Neural cell (in vitro differentiated cells): Measurements from ENCODE around the gene RFNG. TPM values are rescaled to one million over a fixed set of nuclear protein-coding genes. Genes with fewer than 3 reads are reported as not detected.

Experiments
- H2AFZ ChIP-seq: fragments of 200-600, 300-800 bp; sonication (generic), shearing (Covaris generic); 2 replicates; pipeline ENCODE4 v1.6.0; 2014; ENCODE audit warnings: low read depth, mild to moderate bottlenecking, antibody characterized with exemption, low read length, moderate library complexity
- H3F3A ChIP-seq: fragments of 200-600 bp; shearing (Covaris generic); 2 replicates; pipeline ENCODE4 v1.6.1; 2016; ENCODE audit warnings: mild to moderate bottlenecking, moderate library complexity, mixed read lengths, antibody characterized with exemption, low read length; ENCODE audit not compliant: insufficient read depth, poor library complexity, severe bottlenecking
- H3K27ac ChIP-seq: fragments of 200-600, 300-800 bp; sonication (generic), shearing (Covaris generic); 2 replicates; pipeline ENCODE4 v1.5.1; 2014; ENCODE audit warnings: mild to moderate bottlenecking, low read length, moderate library complexity
- H3K27me3 ChIP-seq: fragments of 300-800, 200-600 bp; sonication (generic), shearing (Covaris generic); 2 replicates; pipeline ENCODE4 v1.6.0; 2014; ENCODE audit warnings: mild to moderate bottlenecking, low read depth, low read length, moderate library complexity; ENCODE audit not compliant: insufficient read depth
- H3K36me3 ChIP-seq: fragments of 300-800, 200-600 bp; sonication (generic), shearing (Covaris generic); 2 replicates; pipeline ENCODE4 v1.5.1; 2014; ENCODE audit warnings: mild to moderate bottlenecking, antibody characterized with exemption, low read length, moderate library complexity; ENCODE audit not compliant: insufficient read depth
- H3K4me2 ChIP-seq: fragments of 300-800, 200-600 bp; sonication (generic), shearing (Covaris generic); 2 replicates; pipeline ENCODE4 v1.6.0; 2014; ENCODE audit warnings: mild to moderate bottlenecking, low read length
- H3K4me3 ChIP-seq: fragments of 300-800, 200-600 bp; sonication (generic), shearing (Covaris generic); 2 replicates; pipeline ENCODE4 v1.5.1; 2014; ENCODE audit warnings: mild to moderate bottlenecking, low read length, moderate library complexity
- H3K79me2 ChIP-seq: fragments of 200-600 bp; shearing (Covaris generic); replicated peaks from 2 replicates; pipeline ENCODE4 v1.6.0; 2014; ENCODE audit warnings: mild to moderate bottlenecking, low read length, moderate library complexity; ENCODE audit not compliant: insufficient read depth
- H3K9ac ChIP-seq: fragments of 300-800, 200-600 bp; sonication (generic), shearing (Covaris generic); 2 replicates; pipeline ENCODE4 v1.6.1; 2016; ENCODE audit warnings: mild to moderate bottlenecking, low read length, mixed read lengths
- H3K9me2 ChIP-seq: fragments of 200-600 bp; shearing (Covaris generic); 2 replicates; pipeline ENCODE4 v1.6.1; 2016; ENCODE audit warnings: mild to moderate bottlenecking, low read length, mixed read lengths; ENCODE audit not compliant: insufficient read depth
- H3K9me3 ChIP-seq: fragments of 200-600, 300-800 bp; sonication (generic), shearing (Covaris generic); 2 replicates; pipeline ENCODE4 v1.6.1; 2016; ENCODE audit warnings: mild to moderate bottlenecking, mixed run types, low read length, moderate library complexity, mixed read lengths
- H4K20me1 ChIP-seq: fragments of 200-600 bp; shearing (Covaris generic); 2 replicates; pipeline ENCODE4 v1.6.1; 2016; ENCODE audit warnings: mild to moderate bottlenecking, mixed run types; ENCODE audit not compliant: insufficient read depth
- EP300 ChIP-seq: fragments of 450-650 bp; conservative IDR thresholded peaks from 2 replicates; pipeline ENCODE4 v1.6.1; 2014; ENCODE audit warnings: antibody characterized with exemption, mild to moderate bottlenecking, moderate library complexity; ENCODE audit not compliant: poor library complexity, severe bottlenecking
- EZH2 ChIP-seq: fragments of 200-600, 300-800 bp; shearing (Covaris generic), sonication (generic); IDR thresholded peaks from 2 replicates; pipeline ENCODE4 v1.6.1; 2014; ENCODE audit warnings: antibody characterized with exemption, low read length, borderline replicate concordance, mild to moderate bottlenecking; ENCODE audit not compliant: insufficient read depth, poor library complexity, severe bottlenecking
- MXI1 ChIP-seq: fragments of 450-650 bp; conservative IDR thresholded peaks from 2 replicates; pipeline ENCODE4 v1.6.1; 2014; ENCODE audit warnings: antibody characterized with exemption, mild to moderate bottlenecking; ENCODE audit not compliant: poor library complexity, severe bottlenecking
- POLR2AphosphoS5 ChIP-seq: IDR thresholded peaks from 2 replicates; pipeline ENCODE4 v1.6.1; 2012
- RAD21 ChIP-seq: fragments of 450-650 bp; conservative IDR thresholded peaks from 2 replicates; pipeline ENCODE4 v1.6.1; 2014; ENCODE audit warnings: antibody characterized with exemption, mild to moderate bottlenecking, moderate library complexity
- SMC3 ChIP-seq: fragments of 450-650 bp; conservative IDR thresholded peaks from 2 replicates; pipeline ENCODE4 v1.6.1; 2014; ENCODE audit warnings: antibody characterized with exemption, mild to moderate bottlenecking, moderate library complexity; ENCODE audit not compliant: poor library complexity
- TAF1 ChIP-seq: IDR thresholded peaks from 2 replicates; pipeline ENCODE4 v1.6.1; 2012; ENCODE audit warnings: low read depth
- polyA plus RNA-seq: library from polyadenylated mRNA; depleted of rRNA; stranded (reverse); fragments of >200 nt; gene quantifications from 2 replicates; pipeline ENCODE4 v1.2.3, GENCODE V29; 2014
- TF ChIP-seq, protein P1 (sequence below): fragments of 450-650 bp; IDR thresholded peaks from 2 replicates; pipeline ENCODE4 v1.5.1; 2014; ENCODE audit warnings: antibody characterized with exemption, mild to moderate bottlenecking, moderate library complexity; ENCODE audit not compliant: poor library complexity, severe bottlenecking
- TF ChIP-seq, protein P2 (sequence below): IDR thresholded peaks from 2 replicates; pipeline ENCODE4 v1.6.1; 2012; ENCODE audit warnings: borderline replicate concordance

RFNG gene
- polyA plus RNA-seq, 1 donor from 2014 or later = 176 TPM

DNA sequence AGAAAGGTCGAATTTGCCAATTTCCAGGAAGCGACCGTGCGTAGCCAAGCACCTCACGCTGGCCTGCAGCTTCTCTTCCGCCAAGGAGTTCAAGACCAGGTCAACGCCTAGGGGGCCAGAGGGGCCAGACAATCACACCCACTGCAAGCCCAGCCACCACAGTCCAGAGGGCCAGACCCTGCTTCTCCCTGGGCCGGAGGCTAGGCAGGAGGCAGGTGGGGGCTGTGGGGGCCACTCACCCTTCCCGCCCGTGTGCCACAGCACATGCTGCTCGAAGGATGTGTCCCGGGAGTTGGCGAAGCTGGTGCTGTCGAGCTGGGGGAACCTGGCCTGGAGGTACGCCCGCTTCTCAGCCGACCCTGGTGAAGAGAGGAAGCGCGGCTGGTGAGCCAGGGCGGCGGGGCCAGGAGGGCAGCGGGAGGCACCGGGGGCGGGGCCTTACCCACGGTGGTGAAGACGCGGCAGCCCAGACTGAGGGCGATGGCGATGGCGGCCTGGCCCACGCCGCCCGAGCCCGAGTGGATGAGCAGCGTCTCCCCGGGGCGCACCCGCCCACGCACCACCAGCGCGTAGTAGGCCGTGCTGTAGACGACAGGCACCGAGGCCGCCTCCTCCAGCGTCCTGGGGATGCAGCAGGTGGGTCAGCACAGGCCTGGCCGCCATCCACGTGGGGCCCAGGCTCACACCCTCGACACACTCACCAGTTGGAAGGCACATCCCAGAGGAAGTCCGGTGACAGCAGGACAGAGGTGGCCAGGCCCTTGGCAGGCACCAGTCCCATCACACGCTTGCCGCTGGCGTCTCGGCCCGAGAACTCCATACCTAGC lies 32.1 kb upstream of the RFNG start:
- H3K79me2 ChIP-seq = no peaks in the 10 kb centered on the region
- H2AFZ ChIP-seq = no peak overlapping the region
- TF ChIP-seq, protein P1, sequence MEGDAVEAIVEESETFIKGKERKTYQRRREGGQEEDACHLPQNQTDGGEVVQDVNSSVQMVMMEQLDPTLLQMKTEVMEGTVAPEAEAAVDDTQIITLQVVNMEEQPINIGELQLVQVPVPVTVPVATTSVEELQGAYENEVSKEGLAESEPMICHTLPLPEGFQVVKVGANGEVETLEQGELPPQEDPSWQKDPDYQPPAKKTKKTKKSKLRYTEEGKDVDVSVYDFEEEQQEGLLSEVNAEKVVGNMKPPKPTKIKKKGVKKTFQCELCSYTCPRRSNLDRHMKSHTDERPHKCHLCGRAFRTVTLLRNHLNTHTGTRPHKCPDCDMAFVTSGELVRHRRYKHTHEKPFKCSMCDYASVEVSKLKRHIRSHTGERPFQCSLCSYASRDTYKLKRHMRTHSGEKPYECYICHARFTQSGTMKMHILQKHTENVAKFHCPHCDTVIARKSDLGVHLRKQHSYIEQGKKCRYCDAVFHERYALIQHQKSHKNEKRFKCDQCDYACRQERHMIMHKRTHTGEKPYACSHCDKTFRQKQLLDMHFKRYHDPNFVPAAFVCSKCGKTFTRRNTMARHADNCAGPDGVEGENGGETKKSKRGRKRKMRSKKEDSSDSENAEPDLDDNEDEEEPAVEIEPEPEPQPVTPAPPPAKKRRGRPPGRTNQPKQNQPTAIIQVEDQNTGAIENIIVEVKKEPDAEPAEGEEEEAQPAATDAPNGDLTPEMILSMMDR = no peak
- TF ChIP-seq, protein P2, sequence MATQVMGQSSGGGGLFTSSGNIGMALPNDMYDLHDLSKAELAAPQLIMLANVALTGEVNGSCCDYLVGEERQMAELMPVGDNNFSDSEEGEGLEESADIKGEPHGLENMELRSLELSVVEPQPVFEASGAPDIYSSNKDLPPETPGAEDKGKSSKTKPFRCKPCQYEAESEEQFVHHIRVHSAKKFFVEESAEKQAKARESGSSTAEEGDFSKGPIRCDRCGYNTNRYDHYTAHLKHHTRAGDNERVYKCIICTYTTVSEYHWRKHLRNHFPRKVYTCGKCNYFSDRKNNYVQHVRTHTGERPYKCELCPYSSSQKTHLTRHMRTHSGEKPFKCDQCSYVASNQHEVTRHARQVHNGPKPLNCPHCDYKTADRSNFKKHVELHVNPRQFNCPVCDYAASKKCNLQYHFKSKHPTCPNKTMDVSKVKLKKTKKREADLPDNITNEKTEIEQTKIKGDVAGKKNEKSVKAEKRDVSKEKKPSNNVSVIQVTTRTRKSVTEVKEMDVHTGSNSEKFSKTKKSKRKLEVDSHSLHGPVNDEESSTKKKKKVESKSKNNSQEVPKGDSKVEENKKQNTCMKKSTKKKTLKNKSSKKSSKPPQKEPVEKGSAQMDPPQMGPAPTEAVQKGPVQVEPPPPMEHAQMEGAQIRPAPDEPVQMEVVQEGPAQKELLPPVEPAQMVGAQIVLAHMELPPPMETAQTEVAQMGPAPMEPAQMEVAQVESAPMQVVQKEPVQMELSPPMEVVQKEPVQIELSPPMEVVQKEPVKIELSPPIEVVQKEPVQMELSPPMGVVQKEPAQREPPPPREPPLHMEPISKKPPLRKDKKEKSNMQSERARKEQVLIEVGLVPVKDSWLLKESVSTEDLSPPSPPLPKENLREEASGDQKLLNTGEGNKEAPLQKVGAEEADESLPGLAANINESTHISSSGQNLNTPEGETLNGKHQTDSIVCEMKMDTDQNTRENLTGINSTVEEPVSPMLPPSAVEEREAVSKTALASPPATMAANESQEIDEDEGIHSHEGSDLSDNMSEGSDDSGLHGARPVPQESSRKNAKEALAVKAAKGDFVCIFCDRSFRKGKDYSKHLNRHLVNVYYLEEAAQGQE = no peak
- TF ChIP-seq EP300 (no peak), EZH2 (no peak), POLR2AphosphoS5 (no peak), MXI1 (no peak), TAF1 (no peak), RAD21 (no peak), SMC3 (no peak)
- H3F3A ChIP-seq = no peaks in the 10 kb centered on the region
- no peaks in the 10 kb centered on the region for H3K9me2 ChIP-seq
- H3K9ac ChIP-seq = no peak overlapping the region
- no peaks in the 10 kb centered on the region for H3K9me3 ChIP-seq
- no peaks in the 10 kb centered on the region for H3K36me3 ChIP-seq
- H3K4me3 ChIP-seq = no peak overlapping the region
- H3K4me2 ChIP-seq = no peak overlapping the region
- no peak overlapping the region for H3K27ac ChIP-seq
- H3K27me3 ChIP-seq = no peaks in the 10 kb centered on the region
- no peaks in the 10 kb centered on the region for H4K20me1 ChIP-seq

GRCh38 chr17:82083009-82083408 lies 31.4 kb upstream of the RFNG start:
- Histone ChIP-seq H3K27ac (no peak overlapping the region), H3K79me2 (no peaks in the 10 kb centered on the region), H3F3A (no peaks in the 10 kb centered on the region), H3K27me3 (no peaks in the 10 kb centered on the region), H3K9me3 (no peaks in the 10 kb centered on the region), H4K20me1 (no peaks in the 10 kb centered on the region), H2AFZ (no peak overlapping the region), H3K4me3 (no peak overlapping the region), H3K9me2 (no peaks in the 10 kb centered on the region), H3K4me2 (no peak overlapping the region), H3K9ac (no peak overlapping the region), H3K36me3 (no peaks in the 10 kb centered on the region)
- TF ChIP-seq POLR2AphosphoS5 = no peak
